ENCODE measurements around the gene NEK7. TPM values are rescaled to one million over a fixed set of nuclear protein-coding genes. Genes with fewer than 3 reads are reported as not detected.

The NEK7 gene
- total RNA-seq, 1 experiment from 2014 or later, result 699 TPM

GRCh38 chr1:198143797-198144196 lies 13.0 kb upstream of the NEK7 start:
- no peak for DNase-seq (ENCODE audit: low spot score)

GRCh38 chr1:198147216-198147615 lies 9.6 kb upstream of the NEK7 start:
- DNase-seq (ENCODE audit: low spot score), result no peak

GRCh38 chr1:198150369-198150768 lies 6.4 kb upstream of the NEK7 start:
- no peak for DNase-seq (ENCODE audit: low spot score)

- peak; percentile 21 for DNase-seq (ENCODE audit: low spot score)
Observed at GRCh38 chr1:198151688-198152087, 5.1 kb upstream of the NEK7 start.

- DNase-seq (ENCODE audit: low spot score), result peak; percentile 52
Observed at GRCh38 chr1:198153103-198153502, 3.7 kb upstream of the NEK7 start.

GRCh38 chr1:198153804-198154203 lies 3.0 kb upstream of the NEK7 start:
- no peak for DNase-seq (ENCODE audit: low spot score)

- peak; percentile 87 for DNase-seq (ENCODE audit: low spot score)
Observed at GRCh38 chr1:198155253-198155652, 1.5 kb upstream of the NEK7 start.

GRCh38 chr1:198156111-198156744 lies 570 bp upstream of the NEK7 start:
- peak; percentile 84 for DNase-seq (ENCODE audit: low spot score)

GRCh38 chr1:198157241-198157846 lies 546 bp downstream of the NEK7 start:
- peak; percentile 89 for DNase-seq (ENCODE audit: low spot score)

GRCh38 chr1:198157847-198158725 lies 1.3 kb downstream of the NEK7 start:
- DNase-seq (ENCODE audit: low spot score), result peak; percentile 55

- peak; percentile 91 for DNase-seq (ENCODE audit: low spot score)
Observed at GRCh38 chr1:198158735-198159589, 2.2 kb downstream of the NEK7 start.

GRCh38 chr1:198160222-198160621 lies 3.4 kb downstream of the NEK7 start:
- DNase-seq (ENCODE audit: low spot score), result no peak

- DNase-seq (ENCODE audit: low spot score), result no peak
Observed at GRCh38 chr1:198160946-198161614, 4.3 kb downstream of the NEK7 start.

GRCh38 chr1:198161718-198162090 lies 4.9 kb downstream of the NEK7 start:
- DNase-seq (ENCODE audit: low spot score), result no peak

- DNase-seq (ENCODE audit: low spot score), result no peak
Observed at GRCh38 chr1:198162091-198162767, 5.4 kb downstream of the NEK7 start.

GRCh38 chr1:198165927-198166647 lies 9.3 kb downstream of the NEK7 start:
- no peak for DNase-seq (ENCODE audit: low spot score)

GRCh38 chr1:198166900-198167299 lies 10.1 kb downstream of the NEK7 start:
- no peak for DNase-seq (ENCODE audit: low spot score)

- DNase-seq (ENCODE audit: low spot score), result peak; percentile 46
Observed at GRCh38 chr1:198167436-198167934, 10.7 kb downstream of the NEK7 start.

GRCh38 chr1:198168227-198168626 lies 11.4 kb downstream of the NEK7 start:
- DNase-seq (ENCODE audit: low spot score), result peak; percentile 38

- no peak for DNase-seq (ENCODE audit: low spot score)
Observed at GRCh38 chr1:198169672-198170071, 12.9 kb downstream of the NEK7 start.

Data from A172 (cell line).